IPS-20b (cell line): ENCODE data around the gene GOLGA6L9.
"Not testable (repeated sequence)": the region's sequence is repeated elsewhere in the genome, so short reads cannot be mapped to it uniquely, and the experiment has no call there.

Source experiments
- H3K27ac ChIP-seq: one replicate; pipeline ENCODE4 v1.5.1; 2013; ENCODE audit warnings: low read length
- H3K27me3 ChIP-seq: 2 replicates; pipeline ENCODE4 v1.6.1; 2013; ENCODE audit warnings: mild to moderate bottlenecking, low read length, inconsistent platforms; ENCODE audit not compliant: insufficient read depth
- H3K36me3 ChIP-seq: 2 replicates; pipeline ENCODE4 v1.6.1; 2013; ENCODE audit warnings: low read depth, mild to moderate bottlenecking, inconsistent platforms, low read length, moderate library complexity; ENCODE audit not compliant: insufficient read depth
- H3K4me1 ChIP-seq: 2 replicates; pipeline ENCODE4 v1.6.1; 2013; ENCODE audit warnings: mild to moderate bottlenecking, control low read depth, inconsistent platforms, low read length, moderate library complexity; ENCODE audit not compliant: insufficient read depth
- H3K4me3 ChIP-seq: 2 replicates; pipeline ENCODE4 v1.5.1; 2013; ENCODE audit warnings: mild to moderate bottlenecking, low read length, inconsistent platforms
- H3K9ac ChIP-seq: 2 replicates; pipeline ENCODE4 v1.6.1; 2013; ENCODE audit warnings: low read depth, mild to moderate bottlenecking, inconsistent platforms, low read length, moderate library complexity
- H3K9me3 ChIP-seq: 2 replicates; pipeline ENCODE4 v1.6.1; 2013; ENCODE audit warnings: mild to moderate bottlenecking, low read depth, low read length, inconsistent platforms; ENCODE audit not compliant: insufficient read depth

Gene GOLGA6L9

DNA sequence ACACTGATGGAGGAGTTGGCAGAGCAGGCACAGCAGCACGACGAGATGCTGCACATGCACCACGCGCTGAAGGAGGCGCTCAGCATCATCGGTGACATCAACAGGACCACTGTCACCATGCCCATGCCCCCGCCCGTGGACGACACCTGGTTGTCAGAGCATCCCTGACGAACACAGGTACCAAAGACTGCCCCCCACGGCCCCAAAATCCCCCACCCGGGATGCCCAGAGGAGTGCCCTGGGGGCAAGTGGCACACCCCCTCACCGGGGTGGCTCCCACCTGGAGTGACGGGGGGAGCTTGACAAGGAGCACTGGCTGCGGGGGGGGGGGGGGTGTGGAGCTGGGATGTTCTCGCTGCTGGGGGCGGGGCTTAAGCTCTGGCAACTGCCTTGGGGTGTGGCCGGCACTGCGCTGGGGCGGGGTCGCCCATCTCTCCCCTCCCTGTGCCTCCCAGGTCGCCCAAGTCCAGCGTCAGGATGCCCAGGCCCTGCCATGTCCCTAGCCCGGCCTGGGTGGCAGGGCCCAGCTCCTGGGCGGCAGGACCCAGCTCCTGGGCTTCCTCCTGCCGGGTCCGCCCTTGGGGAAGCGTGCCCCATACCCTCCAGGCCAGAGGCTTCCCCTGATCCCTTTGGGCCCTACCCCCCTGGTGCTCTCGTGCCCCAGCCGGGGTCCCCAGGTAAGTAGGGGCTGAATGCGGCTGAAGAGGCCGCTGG is 42.8 kb downstream of the GOLGA6L9 start:
- not testable (repeated sequence) for H3K36me3 ChIP-seq, H3K4me1 ChIP-seq, H3K9me3 ChIP-seq, H3K9ac ChIP-seq, H3K27me3 ChIP-seq, H3K27ac ChIP-seq, H3K4me3 ChIP-seq

DNA sequence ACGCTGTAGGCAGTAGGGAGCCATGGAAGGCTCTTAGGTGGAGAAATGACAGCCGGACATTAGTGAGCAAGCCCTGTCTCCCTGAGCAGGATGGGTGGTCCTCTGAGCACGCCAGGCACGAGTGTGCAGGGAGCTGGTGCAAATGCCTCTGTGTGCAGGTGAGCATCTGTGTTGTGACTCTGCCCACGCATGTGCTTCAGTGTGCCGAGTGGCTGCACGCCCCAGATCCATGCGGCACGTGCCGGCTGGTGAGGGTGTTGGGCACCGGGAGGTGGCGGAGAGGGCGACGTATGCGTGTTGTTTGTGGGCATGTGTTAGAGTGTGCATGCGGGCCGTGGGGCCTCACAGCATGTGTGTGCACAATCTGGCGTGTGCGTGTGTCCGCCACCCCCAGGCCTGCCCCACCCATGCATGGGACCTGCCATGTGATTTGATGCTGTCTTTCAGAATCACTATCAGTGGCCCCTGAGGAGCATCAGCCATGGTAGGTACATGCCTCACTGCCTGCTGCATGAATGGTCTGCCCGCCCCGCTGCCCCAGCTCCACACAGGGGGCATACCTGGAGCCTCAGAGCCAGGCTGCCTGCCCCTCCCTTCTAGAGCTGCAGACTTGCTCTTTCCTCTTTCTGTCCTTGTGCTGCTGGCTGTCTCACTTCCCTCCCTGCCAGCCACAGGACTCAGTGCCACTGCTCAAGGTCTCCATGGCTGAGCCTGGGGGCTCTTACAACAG is 45.1 kb downstream of the GOLGA6L9 start:
- not testable (repeated sequence) for H3K4me1 ChIP-seq, H3K9me3 ChIP-seq, H3K27ac ChIP-seq, H3K36me3 ChIP-seq, H3K4me3 ChIP-seq, H3K27me3 ChIP-seq, H3K9ac ChIP-seq

DNA sequence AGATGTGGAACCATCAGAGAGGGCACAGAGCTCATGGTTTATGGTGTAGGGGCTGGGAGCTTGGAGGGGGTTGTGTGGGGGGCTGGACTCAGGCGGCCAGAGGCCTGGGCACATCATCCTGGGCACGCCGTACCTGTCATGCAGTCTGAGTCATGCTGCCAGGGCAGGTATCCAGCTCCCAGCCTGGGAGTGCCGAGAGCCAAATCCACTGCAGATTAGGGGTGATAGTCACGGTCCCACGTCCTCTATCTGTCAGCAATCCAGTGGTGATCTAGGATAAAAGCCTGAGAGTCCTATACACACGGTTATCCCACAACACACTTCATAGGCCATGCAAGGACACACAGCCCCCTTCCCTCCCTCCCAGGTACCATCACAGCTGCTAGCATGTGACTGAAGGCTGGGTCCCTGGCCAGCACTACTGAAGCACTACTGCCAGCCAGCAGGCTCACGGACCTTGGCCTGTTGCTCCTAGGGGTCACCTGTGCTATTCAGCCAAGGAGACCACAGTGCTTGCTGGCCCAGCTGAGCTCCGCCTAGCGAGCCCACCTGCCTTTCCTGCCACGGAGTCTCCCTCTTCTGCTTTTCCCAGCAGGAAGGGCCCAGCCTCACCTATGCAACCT is 45.8 kb downstream of the GOLGA6L9 start:
- H3K27ac ChIP-seq, H3K9ac ChIP-seq, H3K9me3 ChIP-seq, H3K27me3 ChIP-seq, H3K4me1 ChIP-seq, H3K36me3 ChIP-seq, H3K4me3 ChIP-seq: not testable (repeated sequence)

GRCh38 chr15:82476697-82477342 is 47.2 kb downstream of the GOLGA6L9 start:
- H3K9me3 ChIP-seq, H3K27me3 ChIP-seq, H3K4me1 ChIP-seq, H3K4me3 ChIP-seq, H3K9ac ChIP-seq, H3K27ac ChIP-seq, H3K36me3 ChIP-seq: not testable (repeated sequence)

- H3K9ac ChIP-seq, H3K9me3 ChIP-seq, H3K36me3 ChIP-seq, H3K4me1 ChIP-seq, H3K27me3 ChIP-seq, H3K4me3 ChIP-seq, H3K27ac ChIP-seq: not testable (repeated sequence)
These were observed 47.9 kb downstream of the GOLGA6L9 start for GRCh38 chr15:82477343-82478057.
